ENCODE data around the gene IL18BP. TPM values are rescaled to one million over a fixed set of nuclear protein-coding genes. Genes with fewer than 3 reads are reported as not detected.

Gene IL18BP
- total RNA-seq = 25.9 and 30.7 TPM in 2 replicates
- 7.1 TPM for total RNA-seq (2013)
- 23.3 and 37.3 TPM in 2 replicates for polyA plus RNA-seq
- polyA minus RNA-seq = 13.3 and 13.4 TPM in 2 replicates

GRCh38 chr11:71998649-71999310 lies at the start of gene IL18BP:
IL18BP (plus strand) TSS chr11:71998909; CDS start chr11:71999985, 1,076 bp downstream.
- Histone ChIP-seq H3K27ac (ENCODE audit: low read length in 2 of 2) (peak within 1 kb of the TSS; percentile 72 to 78), H3K27me3 (replicated peaks in 1 of 4; ENCODE audit: control extremely low read depth in 1 of 4, control insufficient read depth in 3 of 4, insufficient read depth in 4 of 4, low read length in 3 of 4) (no peaks in the 10 kb centered on the region), H2AFZ (ENCODE audit: insufficient read depth, low read depth, low read length, poor library complexity, severe bottlenecking) (peak within 1 kb of the TSS; percentile 76), H3K9me3 (ENCODE audit: control extremely low read depth in 1 of 3, control insufficient read depth in 2 of 3, insufficient read depth in 1 of 3, low read length in 2 of 3) (peaks cover 0 to 3% (median 0%) of the 10 kb centered on the region in 3 donors), H4K20me1 (ENCODE audit: control insufficient read depth, insufficient read depth, low read length, poor library complexity, severe bottlenecking) (no peaks in the 10 kb centered on the region), H3K36me3 (replicated peaks in 1 of 2; ENCODE audit: control extremely low read depth in 1 of 2, control insufficient read depth in 1 of 2, extremely low read depth in 1 of 2, insufficient read depth in 2 of 2, low read length in 1 of 2) (peaks cover 0 to 31% of the 10 kb centered on the region in 2 experiments), H3K4me1 (ENCODE audit: control insufficient read depth in 2 of 2, insufficient read depth in 2 of 2, low read length in 2 of 2) (peaks cover 25 to 50% of the 10 kb centered on the region in 2 donors), H3K4me3 (ENCODE audit: control extremely low read depth in 1 of 5, extremely low read depth in 1 of 5, insufficient read depth in 1 of 5, low read depth in 2 of 5, low read length in 4 of 5) (peak within 1 kb of the TSS in 4 of 5 experiments; percentile 35 to 62 (median 50)), H3K4me2 (replicated peaks; ENCODE audit: low read depth, low read length, poor library complexity, severe bottlenecking) (peak within 1 kb of the TSS; percentile 72), H3K79me2 (ENCODE audit: control insufficient read depth, insufficient read depth, low read length) (peaks cover 15% of the 10 kb centered on the region), H3K9ac (ENCODE audit: low read length) (peak within 1 kb of the TSS; percentile 61)
- H3K9me3 Mint-ChIP-seq (ENCODE audit: insufficient read depth) = no peaks in the 10 kb centered on the region
- peak; percentile 64 for DNase-seq
- WGBS (ENCODE audit: insufficient coverage) = 56% methylated on average over 9 of the region's 11 CpGs
- peak within 1 kb of the TSS; percentile 95 for H3K27ac Mint-ChIP-seq
- peaks cover 49% of the 10 kb centered on the region for H3K4me1 Mint-ChIP-seq
- ChIA-PET CTCF (interaction anchor here (1.0 to 2.8 kb wide), 9 partner anchors 9 to 93 kb away, joined by 3 to 17 read pairs (median 4); no protein-coding TSS in a partner anchor), POLR2A (interaction anchor here (0.6 to 1.0 kb wide), 2 partner anchors 71 to 410 kb away, joined by 3 to 7 read pairs; partner anchors contain the start of genes RNF121 and XNDC1N)
- peak; percentile 70 for ATAC-seq (ENCODE audit: low read depth)
- intact Hi-C loops (cut with micrococcal nuclease) = no loop called here
- no peak for TF ChIP-seq EZH2 (IDR thresholded peaks at IDR 0.05; ENCODE audit: borderline replicate concordance, insufficient read depth, low read depth, low read length, poor library complexity, severe bottlenecking)
- TF ChIP-seq, protein P1, sequence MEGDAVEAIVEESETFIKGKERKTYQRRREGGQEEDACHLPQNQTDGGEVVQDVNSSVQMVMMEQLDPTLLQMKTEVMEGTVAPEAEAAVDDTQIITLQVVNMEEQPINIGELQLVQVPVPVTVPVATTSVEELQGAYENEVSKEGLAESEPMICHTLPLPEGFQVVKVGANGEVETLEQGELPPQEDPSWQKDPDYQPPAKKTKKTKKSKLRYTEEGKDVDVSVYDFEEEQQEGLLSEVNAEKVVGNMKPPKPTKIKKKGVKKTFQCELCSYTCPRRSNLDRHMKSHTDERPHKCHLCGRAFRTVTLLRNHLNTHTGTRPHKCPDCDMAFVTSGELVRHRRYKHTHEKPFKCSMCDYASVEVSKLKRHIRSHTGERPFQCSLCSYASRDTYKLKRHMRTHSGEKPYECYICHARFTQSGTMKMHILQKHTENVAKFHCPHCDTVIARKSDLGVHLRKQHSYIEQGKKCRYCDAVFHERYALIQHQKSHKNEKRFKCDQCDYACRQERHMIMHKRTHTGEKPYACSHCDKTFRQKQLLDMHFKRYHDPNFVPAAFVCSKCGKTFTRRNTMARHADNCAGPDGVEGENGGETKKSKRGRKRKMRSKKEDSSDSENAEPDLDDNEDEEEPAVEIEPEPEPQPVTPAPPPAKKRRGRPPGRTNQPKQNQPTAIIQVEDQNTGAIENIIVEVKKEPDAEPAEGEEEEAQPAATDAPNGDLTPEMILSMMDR (IDR thresholded peaks at IDR 0.05) = no peak
- H3K27me3 Mint-ChIP-seq = no peaks in the 10 kb centered on the region
- peak within 1 kb of the TSS; percentile 88 for H3K4me3 Mint-ChIP-seq

DNA sequence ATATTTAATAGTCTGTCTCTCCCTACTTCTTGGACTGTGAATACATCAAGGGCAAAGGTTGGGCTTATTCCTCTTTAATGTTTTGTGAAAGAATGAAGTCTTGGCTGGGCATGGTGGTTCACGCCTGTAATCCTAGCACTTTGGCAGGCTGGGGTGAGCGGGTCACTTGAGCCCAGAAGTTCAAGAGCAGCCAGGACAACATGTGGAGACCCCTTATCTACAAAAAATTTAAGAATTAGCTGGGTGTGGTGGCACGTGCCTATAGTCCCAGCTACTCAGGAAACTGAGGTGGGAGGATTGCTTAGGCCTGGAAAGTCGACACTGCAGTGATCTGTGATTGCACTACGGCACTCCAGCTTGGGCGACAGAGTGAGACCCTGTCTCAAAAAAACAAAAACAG lies 49.7 kb upstream of the IL18BP start:
- WGBS (ENCODE audit: insufficient coverage) = 96% methylated on average over 4 of the region's 6 CpGs
- Histone ChIP-seq H3K4me2 (replicated peaks; ENCODE audit: low read depth, low read length, poor library complexity, severe bottlenecking) (no peak overlapping the region), H3K79me2 (ENCODE audit: control insufficient read depth, insufficient read depth, low read length) (peaks cover 83% of the 10 kb centered on the region), H3K4me3 (ENCODE audit: control extremely low read depth in 1 of 5, extremely low read depth in 1 of 5, insufficient read depth in 1 of 5, low read depth in 2 of 5, low read length in 4 of 5) (no peak overlapping the region), H4K20me1 (ENCODE audit: control insufficient read depth, insufficient read depth, low read length, poor library complexity, severe bottlenecking) (peaks cover 39% of the 10 kb centered on the region), H2AFZ (ENCODE audit: insufficient read depth, low read depth, low read length, poor library complexity, severe bottlenecking) (no peak overlapping the region), H3K4me1 (ENCODE audit: control insufficient read depth in 2 of 2, insufficient read depth in 2 of 2, low read length in 2 of 2) (peaks cover 6 to 7% of the 10 kb centered on the region in 2 donors), H3K27ac (ENCODE audit: low read length in 2 of 2) (no peak overlapping the region), H3K27me3 (replicated peaks in 1 of 4; ENCODE audit: control extremely low read depth in 1 of 4, control insufficient read depth in 3 of 4, insufficient read depth in 4 of 4, low read length in 3 of 4) (no peaks in the 10 kb centered on the region), H3K9me3 (ENCODE audit: control extremely low read depth in 1 of 3, control insufficient read depth in 2 of 3, insufficient read depth in 1 of 3, low read length in 2 of 3) (no peaks in the 10 kb centered on the region), H3K36me3 (replicated peaks in 1 of 2; ENCODE audit: control extremely low read depth in 1 of 2, control insufficient read depth in 1 of 2, extremely low read depth in 1 of 2, insufficient read depth in 2 of 2, low read length in 1 of 2) (peaks cover 2 to 3% of the 10 kb centered on the region in 2 experiments), H3K9ac (ENCODE audit: low read length) (no peak overlapping the region)
- DNase-seq = no peak
- Mint-ChIP-seq H3K27ac (no peak overlapping the region), H3K9me3 (ENCODE audit: insufficient read depth) (no peaks in the 10 kb centered on the region), H3K4me1 (peaks cover 28% of the 10 kb centered on the region), H3K4me3 (no peak overlapping the region), H3K27me3 (no peaks in the 10 kb centered on the region)
- CTCF ChIA-PET = interaction anchor here (0.5 kb wide), 1 partner anchor 11 kb away, joined by 3 read pairs; no protein-coding TSS in a partner anchor
- intact Hi-C loops (cut with micrococcal nuclease) = no loop called here
- POLR2A ChIA-PET = no interaction called here
- ATAC-seq (ENCODE audit: low read depth) = no peak
- TF ChIP-seq EZH2 (IDR thresholded peaks at IDR 0.05; ENCODE audit: borderline replicate concordance, insufficient read depth, low read depth, low read length, poor library complexity, severe bottlenecking) = no peak
- TF ChIP-seq, protein P1 (IDR thresholded peaks at IDR 0.05) = no peak

All from B cell (primary cell).